Measurements from ENCODE around the gene GIMAP4. TPM values are rescaled to one million over a fixed set of nuclear protein-coding genes. Genes with fewer than 3 reads are reported as not detected.

Gene GIMAP4
- 62.7 and 64.1 TPM in 2 replicates for total RNA-seq

GRCh38 chr7:150567169-150567568, at the start of gene GIMAP4:
GIMAP4 (plus strand) TSS chr7:150567390; CDS start chr7:150569902, 2,512 bp downstream.

Other genes with a start within 250 kb of the GIMAP4 start
- 0.98 and 1.00 TPM in 2 replicates for gene LRRC61, start 244.0 kb upstream of the GIMAP4 start, total RNA-seq
- gene ACTR3C, start 243.8 kb upstream of the GIMAP4 start, total RNA-seq = 0.07 and 0.49 TPM in 2 replicates
- gene RARRES2, start 225.8 kb upstream of the GIMAP4 start, total RNA-seq = not detected in 2 replicates
- 124 and 135 TPM in 2 replicates for gene REPIN1, start 198.6 kb upstream of the GIMAP4 start, total RNA-seq
- gene ZNF775, start 188.1 kb upstream of the GIMAP4 start, total RNA-seq = 5.1 and 6.8 TPM in 2 replicates
- 16.7 and 18.3 TPM in 2 replicates for gene GIMAP8, start 116.8 kb upstream of the GIMAP4 start, total RNA-seq
- gene GIMAP7, start 52.5 kb upstream of the GIMAP4 start, total RNA-seq = 20.4 and 26.2 TPM in 2 replicates
- gene GIMAP6, start 65.0 kb downstream of the GIMAP4 start, total RNA-seq = 85.8 and 89.9 TPM in 2 replicates
- 34.2 and 35.7 TPM in 2 replicates for gene GIMAP2, start 118.3 kb downstream of the GIMAP4 start, total RNA-seq
- gene GIMAP1, start 149.2 kb downstream of the GIMAP4 start, total RNA-seq = 9.4 and 9.5 TPM in 2 replicates
- gene GIMAP5, start 170.0 kb downstream of the GIMAP4 start, total RNA-seq = 54.7 and 56.8 TPM in 2 replicates
- gene TMEM176B, start 233.0 kb downstream of the GIMAP4 start, total RNA-seq = not detected in 2 replicates
- gene TMEM176A, start 233.4 kb downstream of the GIMAP4 start, total RNA-seq = not detected in 2 replicates